Thyroid gland (tissue), 4 donors: ENCODE measurements around the gene ENTPD8.

Source experiments
- POLR2A ChIP-seq, 2 donors: fragments of 450-650 bp; IDR thresholded peaks; one replicate each; pipeline ENCODE4 v1.6.1; 2017; ENCODE audit warnings: antibody characterized with exemption in 2 of 2, mild to moderate bottlenecking in 2 of 2, moderate library complexity in 1 of 2
- TF ChIP-seq, protein P1 (sequence below), 6 experiments: fragments of 200-600 bp in 3 of 6; fragments of 450-650 bp in 3 of 6; sonication (generic) in 3 of 6; IDR thresholded peaks; one replicate each; pipeline ENCODE4 v1.5.1; 2016 to 2019; ENCODE audit warnings: antibody characterized with exemption in 6 of 6, mild to moderate bottlenecking in 2 of 6, inconsistent platforms in 1 of 6, moderate library complexity in 1 of 6

DNA sequence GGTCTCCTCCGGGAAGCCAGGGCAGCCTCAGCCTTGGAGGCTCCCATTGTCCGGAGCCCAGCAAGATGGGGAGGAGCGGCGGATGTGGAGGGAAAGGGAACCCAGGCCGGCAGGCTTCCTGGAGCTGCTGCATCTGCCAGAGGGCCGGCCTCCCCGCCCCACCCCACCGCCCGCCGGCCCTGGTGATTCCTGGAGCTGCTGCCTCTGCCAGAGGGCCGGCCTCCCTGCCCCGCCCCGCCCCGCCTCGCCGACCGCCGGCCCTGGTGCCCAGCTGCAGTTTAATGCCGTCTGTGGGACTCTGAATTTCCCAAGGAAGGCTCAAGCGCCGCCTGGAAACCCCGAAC lies 49.8 kb downstream of the ENTPD8 start:
- TF ChIP-seq, protein P1, sequence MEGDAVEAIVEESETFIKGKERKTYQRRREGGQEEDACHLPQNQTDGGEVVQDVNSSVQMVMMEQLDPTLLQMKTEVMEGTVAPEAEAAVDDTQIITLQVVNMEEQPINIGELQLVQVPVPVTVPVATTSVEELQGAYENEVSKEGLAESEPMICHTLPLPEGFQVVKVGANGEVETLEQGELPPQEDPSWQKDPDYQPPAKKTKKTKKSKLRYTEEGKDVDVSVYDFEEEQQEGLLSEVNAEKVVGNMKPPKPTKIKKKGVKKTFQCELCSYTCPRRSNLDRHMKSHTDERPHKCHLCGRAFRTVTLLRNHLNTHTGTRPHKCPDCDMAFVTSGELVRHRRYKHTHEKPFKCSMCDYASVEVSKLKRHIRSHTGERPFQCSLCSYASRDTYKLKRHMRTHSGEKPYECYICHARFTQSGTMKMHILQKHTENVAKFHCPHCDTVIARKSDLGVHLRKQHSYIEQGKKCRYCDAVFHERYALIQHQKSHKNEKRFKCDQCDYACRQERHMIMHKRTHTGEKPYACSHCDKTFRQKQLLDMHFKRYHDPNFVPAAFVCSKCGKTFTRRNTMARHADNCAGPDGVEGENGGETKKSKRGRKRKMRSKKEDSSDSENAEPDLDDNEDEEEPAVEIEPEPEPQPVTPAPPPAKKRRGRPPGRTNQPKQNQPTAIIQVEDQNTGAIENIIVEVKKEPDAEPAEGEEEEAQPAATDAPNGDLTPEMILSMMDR (IDR thresholded peaks at IDR 0.05): no peak
- no peak for TF ChIP-seq POLR2A (IDR thresholded peaks at IDR 0.05)
